ENCODE measurements around the gene PACSIN1. TPM values are rescaled to one million over a fixed set of nuclear protein-coding genes. Genes with fewer than 3 reads are reported as not detected.

PACSIN1 gene
- total RNA-seq, 1 experiment from 2014 or later = not detected

GRCh38 chr6:34560366-34561226 lies 94.7 kb downstream of the PACSIN1 start:
- H3K27ac ChIP-seq (ENCODE audit: low read depth, low read length, poor library complexity, severe bottlenecking) = no peak overlapping the region
- no peak for DNase-seq (ENCODE audit: low spot score)
- ChIA-PET CTCF (no interaction called here), POLR2A (ENCODE audit: low non-redundant PET) (no interaction called here)
- H3K4me3 ChIP-seq (ENCODE audit: low read depth, low read length, poor library complexity, severe bottlenecking) = no peak overlapping the region
- no peaks in the 10 kb centered on the region for H3K36me3 ChIP-seq (ENCODE audit: insufficient read depth, low read length, poor library complexity, severe bottlenecking)
- H3K9me3 ChIP-seq (ENCODE audit: low read depth, low read length, poor library complexity, severe bottlenecking) = no peaks in the 10 kb centered on the region
- no peaks in the 10 kb centered on the region for H3K4me1 ChIP-seq (ENCODE audit: insufficient read depth, low read length, poor library complexity, severe bottlenecking)
- TF ChIP-seq EZH2 (IDR thresholded peaks at IDR 0.05; ENCODE audit: borderline replicate concordance, low read depth, low read length, poor library complexity, severe bottlenecking) (no peak), CTCF (conservative IDR thresholded peaks at IDR 0.05; ENCODE audit: low read depth, low read length) (no peak)
- BruUV-seq (replicated peaks) = no TSS peak
- intact Hi-C loops (cut with micrococcal nuclease; ENCODE audit: unreplicated experiment) = no loop called here
- H3K27me3 ChIP-seq (replicated peaks; ENCODE audit: insufficient read depth, low read depth, low read length, poor library complexity) = no peaks in the 10 kb centered on the region

- no TSS peak for BruUV-seq (replicated peaks)
- Histone ChIP-seq H3K4me3 (ENCODE audit: low read depth, low read length, poor library complexity, severe bottlenecking) (no peak overlapping the region), H3K9me3 (ENCODE audit: low read depth, low read length, poor library complexity, severe bottlenecking) (no peaks in the 10 kb centered on the region), H3K27me3 (replicated peaks; ENCODE audit: insufficient read depth, low read depth, low read length, poor library complexity) (no peaks in the 10 kb centered on the region), H3K4me1 (ENCODE audit: insufficient read depth, low read length, poor library complexity, severe bottlenecking) (no peaks in the 10 kb centered on the region), H3K27ac (ENCODE audit: low read depth, low read length, poor library complexity, severe bottlenecking) (no peak overlapping the region), H3K36me3 (ENCODE audit: insufficient read depth, low read length, poor library complexity, severe bottlenecking) (no peaks in the 10 kb centered on the region)
- TF ChIP-seq CTCF (conservative IDR thresholded peaks at IDR 0.05; ENCODE audit: low read depth, low read length) (no peak), EZH2 (IDR thresholded peaks at IDR 0.05; ENCODE audit: borderline replicate concordance, low read depth, low read length, poor library complexity, severe bottlenecking) (no peak)
- intact Hi-C loops (cut with micrococcal nuclease; ENCODE audit: unreplicated experiment) = no loop called here
- DNase-seq (ENCODE audit: low spot score) = no peak
- ChIA-PET CTCF (no interaction called here), POLR2A (ENCODE audit: low non-redundant PET) (no interaction called here)
These were observed 95.3 kb downstream of the PACSIN1 start for GRCh38 chr6:34561227-34561530.

GRCh38 chr6:34562350-34562749 lies 96.5 kb downstream of the PACSIN1 start:
- Histone ChIP-seq H3K4me1 (ENCODE audit: insufficient read depth, low read length, poor library complexity, severe bottlenecking) (no peaks in the 10 kb centered on the region), H3K9me3 (ENCODE audit: low read depth, low read length, poor library complexity, severe bottlenecking) (no peaks in the 10 kb centered on the region), H3K27me3 (replicated peaks; ENCODE audit: insufficient read depth, low read depth, low read length, poor library complexity) (no peaks in the 10 kb centered on the region), H3K27ac (ENCODE audit: low read depth, low read length, poor library complexity, severe bottlenecking) (no peak overlapping the region), H3K36me3 (ENCODE audit: insufficient read depth, low read length, poor library complexity, severe bottlenecking) (no peaks in the 10 kb centered on the region), H3K4me3 (ENCODE audit: low read depth, low read length, poor library complexity, severe bottlenecking) (no peak overlapping the region)
- no peak for TF ChIP-seq EZH2 (IDR thresholded peaks at IDR 0.05; ENCODE audit: borderline replicate concordance, low read depth, low read length, poor library complexity, severe bottlenecking)
- TF ChIP-seq CTCF (conservative IDR thresholded peaks at IDR 0.05; ENCODE audit: low read depth, low read length) = no peak
- intact Hi-C loops (cut with micrococcal nuclease; ENCODE audit: unreplicated experiment) = no loop called here
- ChIA-PET CTCF (no interaction called here), POLR2A (ENCODE audit: low non-redundant PET) (no interaction called here)
- no TSS peak for BruUV-seq (replicated peaks)
- no peak for DNase-seq (ENCODE audit: low spot score)
